ENCODE data around the gene PDE4D.

GRCh38 chr5:59829922-59830321 lies 63.6 kb downstream of the PDE4D start:
- TF ChIP-seq, protein P1, sequence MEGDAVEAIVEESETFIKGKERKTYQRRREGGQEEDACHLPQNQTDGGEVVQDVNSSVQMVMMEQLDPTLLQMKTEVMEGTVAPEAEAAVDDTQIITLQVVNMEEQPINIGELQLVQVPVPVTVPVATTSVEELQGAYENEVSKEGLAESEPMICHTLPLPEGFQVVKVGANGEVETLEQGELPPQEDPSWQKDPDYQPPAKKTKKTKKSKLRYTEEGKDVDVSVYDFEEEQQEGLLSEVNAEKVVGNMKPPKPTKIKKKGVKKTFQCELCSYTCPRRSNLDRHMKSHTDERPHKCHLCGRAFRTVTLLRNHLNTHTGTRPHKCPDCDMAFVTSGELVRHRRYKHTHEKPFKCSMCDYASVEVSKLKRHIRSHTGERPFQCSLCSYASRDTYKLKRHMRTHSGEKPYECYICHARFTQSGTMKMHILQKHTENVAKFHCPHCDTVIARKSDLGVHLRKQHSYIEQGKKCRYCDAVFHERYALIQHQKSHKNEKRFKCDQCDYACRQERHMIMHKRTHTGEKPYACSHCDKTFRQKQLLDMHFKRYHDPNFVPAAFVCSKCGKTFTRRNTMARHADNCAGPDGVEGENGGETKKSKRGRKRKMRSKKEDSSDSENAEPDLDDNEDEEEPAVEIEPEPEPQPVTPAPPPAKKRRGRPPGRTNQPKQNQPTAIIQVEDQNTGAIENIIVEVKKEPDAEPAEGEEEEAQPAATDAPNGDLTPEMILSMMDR (IDR thresholded peaks at IDR 0.05): no peak
- no peak for TF ChIP-seq POLR2A (IDR thresholded peaks at IDR 0.05)

All from heart left ventricle (tissue), 13 donors.